Measurements from ENCODE around the gene GALP.

DNA sequence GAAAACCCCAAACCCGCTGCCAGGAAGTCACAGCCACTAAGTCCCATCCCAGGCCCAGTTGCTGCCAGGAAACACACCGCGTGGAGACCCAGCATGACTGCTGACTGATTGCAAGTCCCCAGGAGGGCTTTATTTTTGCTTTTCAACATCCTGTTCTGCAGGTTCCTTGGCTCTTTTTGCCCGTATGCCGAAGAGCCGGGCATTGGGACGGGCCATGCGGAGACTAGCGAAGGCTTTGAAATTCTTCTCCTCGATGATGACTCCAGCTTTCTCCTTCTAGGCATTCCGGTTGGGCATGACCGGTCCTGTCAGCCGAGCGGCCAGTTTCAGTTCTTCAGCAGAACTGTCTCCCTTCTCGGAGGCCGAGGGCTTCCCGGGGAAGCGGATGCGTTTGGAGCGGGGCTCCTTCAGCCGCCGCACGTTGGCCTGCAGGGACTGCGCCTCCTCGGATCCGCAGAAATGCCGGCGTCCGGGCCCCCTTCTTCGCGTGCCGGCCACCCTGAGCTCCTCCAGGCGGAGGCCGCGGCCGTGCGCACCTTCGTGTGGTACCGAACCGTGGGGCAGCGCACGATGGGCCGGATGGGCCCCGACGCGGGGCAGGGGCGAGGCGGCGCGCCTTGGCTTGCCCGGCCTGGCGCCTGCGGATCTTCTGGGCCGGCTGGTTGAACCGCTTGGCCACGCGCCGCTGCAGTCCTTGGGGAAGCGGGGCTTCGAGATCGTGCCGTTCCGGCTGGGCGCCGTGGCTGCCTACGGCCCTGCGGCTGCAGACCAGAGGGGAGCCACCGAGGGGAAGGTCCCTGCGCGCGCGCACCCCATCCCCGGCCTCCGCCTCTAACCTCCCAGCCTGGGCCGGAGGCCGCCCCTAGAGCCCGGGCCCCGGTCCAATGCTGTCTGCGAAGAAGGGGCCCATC lies 41.5 kb downstream of the GALP start:
- TF ChIP-seq POLR2AphosphoS5 (IDR thresholded peaks at IDR 0.05; ENCODE audit: low read depth, low read length): no peak
- TF ChIP-seq, protein P1, sequence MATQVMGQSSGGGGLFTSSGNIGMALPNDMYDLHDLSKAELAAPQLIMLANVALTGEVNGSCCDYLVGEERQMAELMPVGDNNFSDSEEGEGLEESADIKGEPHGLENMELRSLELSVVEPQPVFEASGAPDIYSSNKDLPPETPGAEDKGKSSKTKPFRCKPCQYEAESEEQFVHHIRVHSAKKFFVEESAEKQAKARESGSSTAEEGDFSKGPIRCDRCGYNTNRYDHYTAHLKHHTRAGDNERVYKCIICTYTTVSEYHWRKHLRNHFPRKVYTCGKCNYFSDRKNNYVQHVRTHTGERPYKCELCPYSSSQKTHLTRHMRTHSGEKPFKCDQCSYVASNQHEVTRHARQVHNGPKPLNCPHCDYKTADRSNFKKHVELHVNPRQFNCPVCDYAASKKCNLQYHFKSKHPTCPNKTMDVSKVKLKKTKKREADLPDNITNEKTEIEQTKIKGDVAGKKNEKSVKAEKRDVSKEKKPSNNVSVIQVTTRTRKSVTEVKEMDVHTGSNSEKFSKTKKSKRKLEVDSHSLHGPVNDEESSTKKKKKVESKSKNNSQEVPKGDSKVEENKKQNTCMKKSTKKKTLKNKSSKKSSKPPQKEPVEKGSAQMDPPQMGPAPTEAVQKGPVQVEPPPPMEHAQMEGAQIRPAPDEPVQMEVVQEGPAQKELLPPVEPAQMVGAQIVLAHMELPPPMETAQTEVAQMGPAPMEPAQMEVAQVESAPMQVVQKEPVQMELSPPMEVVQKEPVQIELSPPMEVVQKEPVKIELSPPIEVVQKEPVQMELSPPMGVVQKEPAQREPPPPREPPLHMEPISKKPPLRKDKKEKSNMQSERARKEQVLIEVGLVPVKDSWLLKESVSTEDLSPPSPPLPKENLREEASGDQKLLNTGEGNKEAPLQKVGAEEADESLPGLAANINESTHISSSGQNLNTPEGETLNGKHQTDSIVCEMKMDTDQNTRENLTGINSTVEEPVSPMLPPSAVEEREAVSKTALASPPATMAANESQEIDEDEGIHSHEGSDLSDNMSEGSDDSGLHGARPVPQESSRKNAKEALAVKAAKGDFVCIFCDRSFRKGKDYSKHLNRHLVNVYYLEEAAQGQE (IDR thresholded peaks at IDR 0.05; ENCODE audit: insufficient read depth in 1 of 2, low read depth in 2 of 2, low read length in 2 of 2): no peak
- TF ChIP-seq TAF1 (IDR thresholded peaks at IDR 0.05; ENCODE audit: borderline replicate concordance, insufficient read depth, low read length): no peak

Measured in PFSK-1 (cell line).